Ureter (tissue), 1 donor: ENCODE data around the gene CST6. TPM values are rescaled to one million over a fixed set of nuclear protein-coding genes. Genes with fewer than 3 reads are reported as not detected.

Experiments used
- DNase-seq: peaks from one replicate; pipeline ENCODE4 v3.0.0-alpha.2; 2020; ENCODE audit warnings: low spot score
- total RNA-seq: library from RNA; stranded (reverse); gene quantifications from one replicate; pipeline ENCODE4 v1.2.4, GENCODE V29; 2023
- donor health status: DM: yes; HTN: yes; CAD: no.

CST6 gene
- 1.1 TPM for total RNA-seq

DNA sequence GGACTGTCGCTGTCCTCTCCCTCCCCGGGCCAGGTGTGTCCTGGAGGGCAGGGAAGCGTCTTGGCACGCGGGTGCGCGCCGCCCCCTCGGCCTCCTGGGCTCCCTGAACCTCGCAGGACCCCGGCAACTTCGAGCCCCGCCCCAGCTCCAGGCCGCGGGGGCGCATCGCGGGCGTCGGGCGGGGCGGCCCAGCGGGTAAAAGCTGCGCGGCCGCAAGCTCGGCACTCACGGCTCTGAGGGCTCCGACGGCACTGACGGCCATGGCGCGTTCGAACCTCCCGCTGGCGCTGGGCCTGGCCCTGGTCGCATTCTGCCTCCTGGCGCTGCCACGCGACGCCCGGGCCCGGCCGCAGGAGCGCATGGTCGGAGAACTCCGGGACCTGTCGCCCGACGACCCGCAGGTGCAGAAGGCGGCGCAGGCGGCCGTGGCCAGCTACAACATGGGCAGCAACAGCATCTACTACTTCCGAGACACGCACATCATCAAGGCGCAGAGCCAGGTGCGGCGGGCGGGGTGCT is at the start of gene CST6:
Gene CST6 (plus strand): TSS at position 224 of the 519 bp plus-strand sequence. CDS start 37 bp downstream, at position 261.
- no peak for DNase-seq

- no peak for DNase-seq
Measured at GRCh38 chr11:65962141-65962564, 49.7 kb upstream of the CST6 start.

GRCh38 chr11:65964906-65965305 is 46.9 kb upstream of the CST6 start:
- DNase-seq: no peak

DNA sequence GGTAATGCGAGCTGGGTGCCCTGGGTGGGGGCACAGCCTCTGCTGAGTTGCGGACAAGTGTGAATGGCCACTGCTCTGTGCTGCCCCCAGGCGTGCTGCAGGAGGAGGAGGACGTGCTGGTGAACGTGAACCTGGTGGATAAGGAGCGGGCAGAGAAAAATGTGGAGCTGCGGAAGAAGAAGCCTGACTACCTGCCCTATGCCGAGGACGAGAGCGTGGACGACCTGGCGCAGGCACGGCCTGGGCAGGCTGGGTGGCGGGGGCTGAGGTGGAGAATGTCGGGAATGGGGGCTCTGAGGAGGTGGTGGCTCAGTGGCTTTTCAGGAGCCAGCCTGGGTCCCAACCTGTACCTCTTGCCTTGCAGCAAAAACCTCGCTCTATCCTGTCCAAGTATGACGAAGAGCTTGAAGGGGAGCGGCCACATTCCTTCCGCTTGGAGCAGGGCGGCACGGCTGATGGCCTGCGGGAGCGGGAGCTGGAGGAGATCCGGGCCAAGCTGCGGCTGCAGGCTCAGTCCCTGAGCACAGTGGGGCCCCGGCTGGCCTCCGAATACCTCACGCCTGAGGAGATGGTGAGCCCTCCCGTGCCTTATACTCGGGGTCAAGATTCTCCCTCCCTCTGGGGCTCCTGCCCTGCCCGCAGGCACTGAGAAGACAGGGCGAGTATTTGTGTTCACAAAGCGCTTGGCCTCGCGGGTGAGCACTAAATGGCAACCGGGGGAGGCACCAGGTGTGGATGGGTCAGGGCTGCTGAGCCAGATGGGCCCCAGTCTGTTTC is 45.6 kb upstream of the CST6 start:
- DNase-seq: no peak

GRCh38 chr11:65967329-65967934 is 44.4 kb upstream of the CST6 start:
- DNase-seq: no peak

DNA sequence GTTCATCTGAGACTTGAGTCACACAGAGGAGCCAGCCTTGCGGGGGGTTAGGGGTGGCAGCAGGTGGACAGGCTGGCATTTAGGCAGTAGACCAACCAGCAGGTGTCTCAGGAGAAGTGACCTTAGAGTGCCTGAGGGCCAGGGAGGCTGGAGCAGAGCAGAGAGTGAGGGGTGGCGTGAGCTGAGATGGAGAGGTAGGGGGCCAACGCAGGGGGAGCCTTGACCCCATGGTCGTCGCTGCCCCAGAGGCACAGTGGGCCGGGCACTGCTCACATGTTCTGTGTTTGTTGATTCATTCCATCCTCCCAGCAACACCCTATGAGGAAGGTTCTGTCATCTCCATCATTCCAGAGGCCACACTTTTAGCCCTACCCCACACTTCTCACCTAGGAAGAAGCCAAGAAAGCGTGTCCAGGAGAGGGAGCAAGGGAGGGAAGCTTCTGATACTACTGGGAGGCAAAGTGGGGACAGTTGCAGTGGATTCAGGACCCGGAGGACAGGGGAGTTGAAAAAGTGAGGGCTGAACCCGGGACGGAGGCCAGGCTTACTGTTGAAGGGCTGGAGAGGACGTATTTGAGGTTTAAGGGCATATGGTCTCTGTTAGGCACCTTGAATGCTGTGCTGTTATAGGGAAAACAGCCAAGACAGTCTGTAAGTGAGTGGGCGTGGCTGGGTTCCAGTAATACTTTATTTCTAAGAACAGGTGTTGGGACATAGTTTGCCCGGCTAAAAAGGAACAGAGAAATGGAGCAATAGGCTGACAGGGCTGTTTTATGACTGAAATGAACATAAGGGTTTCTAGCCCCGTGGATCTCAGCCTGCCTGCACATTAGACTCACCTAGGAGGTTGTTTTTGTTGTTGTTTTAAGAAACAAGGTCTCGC is 43.0 kb upstream of the CST6 start:
- DNase-seq: no peak

- DNase-seq: no peak
Measured at GRCh38 chr11:65972116-65972515, 39.7 kb upstream of the CST6 start.

DNA sequence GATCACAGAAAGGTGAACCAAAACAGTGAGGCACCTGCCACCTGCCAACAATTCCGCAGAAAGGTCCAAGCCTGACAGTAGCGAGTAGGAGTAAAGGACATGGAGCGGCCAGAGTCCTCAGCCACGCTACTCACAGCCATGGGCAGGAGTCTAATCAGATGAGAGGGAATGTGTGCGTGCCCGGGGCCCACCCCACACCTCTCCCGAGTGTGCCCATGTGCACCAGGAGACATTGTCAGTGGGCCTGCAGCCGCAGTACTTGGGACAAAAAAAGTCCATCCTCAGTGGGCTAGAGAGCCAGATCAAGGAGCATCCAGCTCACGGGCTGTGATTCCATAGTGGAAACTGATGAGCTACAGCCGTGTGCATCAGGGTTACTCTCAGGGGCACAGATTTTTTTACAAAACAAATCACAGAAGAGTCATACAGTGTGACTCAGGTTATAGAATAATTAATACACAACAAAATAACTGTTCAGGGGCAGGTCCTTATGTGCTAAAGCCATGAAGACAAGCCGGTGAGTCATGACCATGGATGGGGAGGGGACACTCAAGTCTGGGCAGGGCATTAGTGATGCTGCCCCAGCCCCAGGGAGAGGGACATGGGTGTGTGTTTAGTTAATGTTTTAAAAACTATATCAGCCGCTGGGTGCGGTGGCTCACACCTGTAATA is 38.2 kb upstream of the CST6 start:
- DNase-seq: no peak

GRCh38 chr11:65975771-65976170 is 36.0 kb upstream of the CST6 start:
- DNase-seq: no peak

GRCh38 chr11:65976216-65977176 is 35.3 kb upstream of the CST6 start:
- no peak for DNase-seq

- no peak for DNase-seq
Measured at GRCh38 chr11:65977621-65978390, 34.0 kb upstream of the CST6 start.

- DNase-seq: no peak
Measured at GRCh38 chr11:65978391-65979238, 33.2 kb upstream of the CST6 start.

DNA sequence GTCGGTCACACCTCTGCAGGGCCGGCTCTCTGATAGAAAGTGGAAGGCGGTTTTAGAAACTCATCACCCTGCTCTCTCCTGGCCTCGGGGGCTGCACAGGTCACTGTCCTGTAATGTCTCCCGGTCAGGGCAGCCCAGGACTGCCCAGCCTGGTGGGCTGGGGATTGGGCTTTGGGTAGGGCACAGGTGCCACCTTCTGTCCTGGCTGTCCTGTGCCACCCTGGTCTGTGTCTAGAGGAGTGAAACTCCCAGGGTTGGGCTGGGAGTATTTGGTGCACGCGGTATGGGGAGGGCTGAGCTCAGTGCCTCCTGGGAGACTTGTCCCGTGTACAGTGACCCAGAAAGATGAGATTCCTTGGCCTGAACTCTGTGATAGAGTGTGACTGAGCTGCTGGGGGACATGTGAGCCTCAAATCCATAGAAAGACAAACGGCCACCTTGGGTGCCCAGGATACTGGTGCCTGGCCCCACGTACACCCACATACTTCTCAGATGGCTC is 32.5 kb upstream of the CST6 start:
- no peak for DNase-seq

GRCh38 chr11:65981101-65981740 is 30.6 kb upstream of the CST6 start:
- DNase-seq: no peak

DNA sequence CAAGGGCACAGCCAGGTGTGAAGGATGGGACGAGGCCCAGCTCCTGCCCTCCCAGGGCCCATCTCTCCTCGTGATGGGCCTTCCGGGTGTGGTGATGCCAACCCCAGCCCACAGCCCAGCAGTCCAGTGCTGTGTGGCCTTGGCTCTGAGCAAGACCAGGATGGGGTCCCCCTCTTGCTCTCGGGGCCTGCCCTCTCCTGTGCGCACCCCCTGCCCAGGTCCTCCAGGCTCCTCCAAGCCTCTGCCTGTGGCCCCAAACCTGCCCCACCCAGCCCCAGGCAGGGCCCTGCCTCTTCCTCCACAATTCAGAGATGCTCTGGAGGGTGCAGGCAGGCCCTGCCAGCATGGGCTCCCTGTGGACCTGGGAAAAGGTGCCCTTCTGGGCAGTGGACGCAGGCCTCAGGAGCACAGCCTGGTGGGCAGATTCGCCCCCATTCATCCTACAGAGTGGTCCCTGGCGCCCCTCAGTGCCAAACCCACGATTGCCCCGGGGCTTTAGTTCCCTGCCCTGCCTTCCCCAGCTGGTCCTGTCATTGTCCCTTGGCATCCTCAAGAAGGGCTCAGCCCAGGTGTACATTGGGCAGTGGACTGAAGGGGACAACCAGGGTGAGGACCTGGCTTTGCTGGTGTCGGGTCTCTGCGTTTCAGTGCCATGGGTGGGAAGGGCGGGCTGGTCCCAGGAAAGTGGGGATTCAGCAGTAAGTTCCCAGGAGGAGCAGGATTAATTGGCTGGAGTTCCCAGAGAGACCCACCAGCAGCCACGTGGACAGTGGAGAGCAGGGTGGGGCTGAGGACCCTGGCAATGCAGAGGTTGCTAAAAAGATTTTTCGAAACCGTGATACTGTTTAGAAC is 29.6 kb upstream of the CST6 start:
- no peak for DNase-seq

GRCh38 chr11:65982824-65983588 is 28.8 kb upstream of the CST6 start:
- DNase-seq: no peak
